HG03571 (cell line): ENCODE data around the gene ANKRD33B.
"Not testable (repeated sequence)": the region's sequence is repeated elsewhere in the genome, so short reads cannot be mapped to it uniquely, and the experiment has no call there.

Experiments
- ATAC-seq: cut with Tn5 transposase; IDR thresholded peaks from one replicate; pipeline ENCODE4 v1.9.1; 2021; ENCODE audit not compliant: unreplicated experiment

ANKRD33B gene

DNA sequence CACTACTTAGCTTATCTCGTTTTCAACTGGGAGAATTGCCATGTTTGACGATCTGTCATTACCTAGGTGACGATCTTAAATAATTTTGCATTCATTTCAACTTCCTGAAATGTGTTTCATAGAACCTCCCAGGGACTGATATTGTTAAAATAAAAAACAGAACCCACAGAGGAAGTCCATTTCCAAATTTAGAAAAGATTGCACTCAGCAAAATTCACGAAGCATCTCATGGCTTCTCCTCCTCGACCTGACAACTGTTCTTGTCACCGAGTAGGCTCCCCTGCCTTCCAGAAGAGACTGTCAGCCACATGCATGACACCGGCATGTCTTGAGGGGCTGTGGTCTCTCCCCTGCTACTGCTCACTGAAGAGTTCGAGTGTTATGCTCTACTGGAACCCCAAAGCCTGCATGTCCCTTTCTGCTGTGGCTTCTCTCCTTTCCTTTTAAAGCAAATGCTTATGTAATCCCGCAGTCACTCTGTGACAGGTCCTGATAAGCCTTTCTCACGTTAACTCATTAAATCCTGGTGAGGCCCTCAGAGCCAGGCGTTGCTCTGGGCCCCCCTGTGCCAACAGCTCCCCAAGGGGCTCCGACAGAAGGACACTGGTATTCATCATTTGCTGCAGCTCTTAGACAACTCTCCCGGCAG is 26.8 kb upstream of the ANKRD33B start:
- no peak for ATAC-seq

- no peak for ATAC-seq
Measured at GRCh38 chr5:10537624-10538023, 26.2 kb upstream of the ANKRD33B start.

DNA sequence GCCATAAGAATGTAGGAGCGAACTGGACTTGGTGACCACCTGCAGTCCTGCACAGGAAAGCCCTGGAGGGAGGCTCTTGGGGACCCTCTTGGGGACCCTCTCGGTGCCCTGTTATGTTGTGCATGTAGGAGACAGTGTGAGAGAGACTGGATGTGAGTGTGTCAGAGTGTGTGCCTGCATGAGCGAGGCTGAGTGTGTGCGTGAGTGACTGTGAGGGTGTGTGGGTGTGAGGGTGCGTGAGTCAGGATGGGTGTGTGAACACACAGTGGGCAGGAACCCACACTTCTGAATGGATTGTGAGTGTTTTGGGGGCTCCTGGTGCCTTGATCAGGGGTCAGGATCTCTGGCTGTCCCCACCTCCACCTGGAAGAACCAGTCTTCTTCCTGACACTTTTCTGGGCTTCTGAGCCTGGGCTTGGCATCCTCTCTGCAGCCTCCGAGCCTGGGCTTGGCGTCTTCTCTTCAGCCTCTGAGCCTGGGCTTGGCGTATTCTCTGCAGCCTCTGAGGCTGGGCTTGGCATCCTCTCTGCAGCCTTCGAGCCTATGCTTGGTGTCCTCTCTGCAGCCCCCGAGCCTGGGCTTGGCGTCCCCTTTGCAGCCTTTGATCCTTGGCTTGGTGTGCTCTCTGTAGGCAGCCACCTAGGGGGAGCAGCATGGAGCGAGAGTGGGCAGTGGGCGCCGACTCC is 25.6 kb upstream of the ANKRD33B start:
- no peak for ATAC-seq

DNA sequence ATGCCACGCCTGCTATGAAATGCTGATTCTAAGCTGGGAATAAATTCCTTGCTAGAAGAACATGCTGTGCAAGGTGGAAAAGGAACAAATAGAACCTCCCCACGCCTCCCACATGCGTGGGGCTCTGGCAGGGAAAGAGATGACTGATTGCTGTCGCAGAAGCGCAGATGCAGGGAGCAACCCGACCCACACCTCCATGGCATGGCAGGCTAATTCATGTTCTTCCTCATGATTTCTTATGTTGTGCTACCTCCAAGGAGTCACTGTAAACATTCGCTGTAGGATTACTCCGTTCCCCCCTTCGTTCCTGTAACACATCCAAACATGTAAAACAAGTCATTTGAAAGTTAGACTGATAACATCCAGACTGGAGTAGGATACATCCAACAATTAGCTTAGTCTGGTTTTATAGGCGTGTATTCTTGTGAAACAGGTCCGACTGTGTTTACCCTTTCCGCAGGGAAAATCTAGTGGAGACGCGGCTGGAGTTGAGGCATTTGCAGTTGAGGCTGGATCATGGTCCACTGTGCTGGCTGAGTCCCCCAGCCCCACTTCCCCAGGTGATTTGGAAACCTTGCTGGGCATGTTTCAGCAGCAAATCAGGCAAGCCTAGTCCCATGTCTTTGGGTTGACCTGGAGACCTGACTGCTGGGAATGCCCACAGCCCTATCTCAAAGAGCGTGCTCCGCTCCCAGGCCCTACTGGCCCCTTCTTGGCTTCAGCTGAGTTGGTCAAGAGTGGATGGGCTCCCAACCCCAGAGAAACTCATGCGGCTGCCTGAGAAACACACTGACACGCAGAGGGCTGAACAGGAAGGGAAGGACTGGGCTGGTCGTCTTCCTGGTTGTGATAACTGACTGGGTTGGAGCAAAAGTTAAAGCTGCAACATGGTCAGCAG is 24.8 kb upstream of the ANKRD33B start:
- ATAC-seq, result no peak

GRCh38 chr5:10539687-10539998 is 24.2 kb upstream of the ANKRD33B start:
- ATAC-seq, result no peak

GRCh38 chr5:10540036-10540544 is 23.8 kb upstream of the ANKRD33B start:
- no peak for ATAC-seq

DNA sequence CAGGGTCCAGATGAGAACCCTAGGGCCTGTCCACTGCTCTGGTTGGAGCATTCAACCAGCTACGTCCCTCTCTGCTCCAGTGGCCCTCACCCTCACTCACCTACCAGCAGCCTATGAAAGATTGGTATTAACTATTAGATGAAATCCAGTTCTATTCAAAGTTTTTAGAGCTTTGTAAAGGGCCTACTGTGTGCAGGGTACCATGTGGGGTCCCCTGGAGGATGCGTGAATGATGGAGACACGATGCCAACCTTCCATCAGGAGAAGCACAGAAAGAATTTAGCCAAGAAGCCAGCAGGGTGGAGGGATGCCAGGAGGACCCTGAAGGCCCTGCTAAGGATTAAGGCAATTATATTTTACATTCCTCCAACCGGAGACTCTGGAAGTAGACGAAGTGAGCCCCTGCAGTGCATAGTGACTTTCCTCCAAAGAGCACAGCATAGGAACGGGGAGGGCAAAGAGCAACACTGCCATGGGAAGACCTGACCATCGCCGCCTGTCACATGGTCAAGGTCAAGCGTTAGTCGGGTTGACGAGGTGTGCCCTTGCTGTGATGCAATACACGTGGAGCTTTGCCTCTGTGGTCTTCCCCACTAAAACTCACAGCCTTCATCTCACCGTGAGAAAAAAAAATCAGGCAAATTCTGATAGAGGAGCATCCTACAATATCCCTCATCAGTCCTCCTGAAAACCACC is 22.8 kb upstream of the ANKRD33B start:
- ATAC-seq, result no peak

- no peak for ATAC-seq
Measured at GRCh38 chr5:10542055-10542550, 21.8 kb upstream of the ANKRD33B start.

GRCh38 chr5:10543585-10544040 is 20.3 kb upstream of the ANKRD33B start:
- no peak for ATAC-seq

DNA sequence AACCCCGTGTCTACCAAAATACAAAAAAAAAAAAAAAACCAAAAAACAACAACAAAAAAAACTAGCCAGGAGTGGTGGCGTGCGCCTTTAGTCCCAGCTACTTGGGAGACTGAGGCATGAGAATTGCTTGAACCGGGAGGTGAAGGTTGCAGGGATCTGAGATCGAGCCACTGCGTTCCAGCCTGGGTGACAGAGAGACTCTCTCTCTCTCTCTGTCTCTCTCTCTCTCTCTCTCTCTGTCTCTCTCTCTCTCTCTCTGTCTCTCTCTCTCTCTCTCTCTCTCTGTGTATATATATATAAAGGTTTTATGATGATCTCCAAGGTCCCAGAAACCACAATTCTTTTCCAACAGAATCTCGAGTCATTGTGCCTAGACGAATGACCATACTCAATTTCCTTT is 18.8 kb upstream of the ANKRD33B start:
- no peak for ATAC-seq

- no peak for ATAC-seq
Measured at GRCh38 chr5:10546186-10546585, 17.7 kb upstream of the ANKRD33B start.

GRCh38 chr5:10548418-10549122 is 15.3 kb upstream of the ANKRD33B start:
- no peak for ATAC-seq

GRCh38 chr5:10549123-10549514 is 14.8 kb upstream of the ANKRD33B start:
- not testable (repeated sequence) for ATAC-seq

DNA sequence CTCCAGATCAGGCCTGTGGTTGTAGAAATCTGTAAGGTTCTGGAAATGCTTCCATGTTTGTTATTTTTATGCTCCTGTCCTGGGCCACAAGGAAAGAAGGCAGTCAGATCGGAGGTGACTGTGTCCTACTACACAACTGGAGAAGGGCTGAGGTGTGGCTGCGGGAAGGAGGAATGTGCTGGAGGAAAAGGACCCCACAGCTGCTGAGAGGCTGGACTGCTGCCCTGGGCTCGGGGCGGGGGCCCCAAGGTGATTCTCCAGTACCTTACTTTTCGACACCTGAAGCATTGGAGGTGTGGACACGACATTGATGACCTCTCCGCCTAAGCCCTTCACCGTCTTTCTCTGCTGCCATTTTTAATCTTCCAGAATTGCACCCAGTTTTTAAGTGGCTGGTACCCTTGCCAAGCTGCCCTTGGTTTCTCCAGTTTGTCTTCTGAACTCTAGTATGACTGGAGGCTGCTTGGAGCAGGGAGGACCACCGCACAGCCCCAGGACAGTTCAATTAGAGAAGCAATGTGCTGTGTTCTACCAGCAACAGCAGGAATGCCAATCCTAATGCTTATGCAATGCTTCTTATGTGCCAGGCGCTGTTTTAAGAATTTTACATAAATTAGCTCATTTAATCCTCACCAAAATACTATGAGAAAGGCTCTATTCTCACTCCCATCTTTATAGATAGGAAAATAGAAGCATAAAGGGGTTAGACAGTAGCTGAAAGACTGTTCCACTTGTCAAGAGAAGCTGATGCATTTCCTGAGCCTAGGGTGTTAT is 13.5 kb upstream of the ANKRD33B start:
- ATAC-seq, result no peak

DNA sequence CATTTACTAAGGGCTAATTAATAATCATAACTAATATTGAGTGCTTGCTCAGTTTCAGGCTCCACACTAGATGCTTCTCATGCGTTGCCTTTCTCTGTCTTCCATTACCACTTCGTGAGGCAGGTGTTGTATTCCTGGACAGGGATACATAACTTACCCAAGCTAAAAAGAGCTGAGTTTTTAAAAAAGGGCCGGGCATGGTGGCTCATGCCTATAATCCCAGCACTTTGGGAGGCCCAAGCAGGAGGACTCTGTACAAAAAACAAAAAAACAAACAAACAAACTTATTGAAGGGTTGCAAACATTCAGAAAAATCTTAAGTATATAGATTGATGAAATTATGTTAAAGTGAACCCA is 12.1 kb upstream of the ANKRD33B start:
- ATAC-seq, result no peak

GRCh38 chr5:10552183-10553143 is 11.4 kb upstream of the ANKRD33B start:
- ATAC-seq, result peak; percentile 79

DNA sequence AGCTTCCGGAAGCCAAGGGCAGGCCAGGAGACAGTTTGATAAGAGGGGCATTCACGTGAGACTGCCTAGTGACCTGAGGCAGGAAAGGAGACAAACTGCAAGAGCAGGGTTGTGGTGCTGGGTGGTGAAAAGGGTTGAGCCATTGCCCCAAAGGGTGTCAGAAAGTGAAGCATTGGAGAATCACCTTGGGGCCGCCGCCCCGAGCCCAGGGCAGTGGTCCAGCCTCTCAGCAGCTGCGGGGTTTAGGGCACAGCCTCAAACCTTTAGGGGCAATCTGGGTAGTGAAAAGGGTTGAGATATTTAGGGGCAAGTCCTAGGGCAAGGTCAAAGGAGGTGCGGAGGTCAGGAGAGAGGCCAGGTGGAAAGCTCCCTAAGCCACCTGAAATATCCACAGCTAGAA is 10.4 kb upstream of the ANKRD33B start:
- ATAC-seq, result no peak

DNA sequence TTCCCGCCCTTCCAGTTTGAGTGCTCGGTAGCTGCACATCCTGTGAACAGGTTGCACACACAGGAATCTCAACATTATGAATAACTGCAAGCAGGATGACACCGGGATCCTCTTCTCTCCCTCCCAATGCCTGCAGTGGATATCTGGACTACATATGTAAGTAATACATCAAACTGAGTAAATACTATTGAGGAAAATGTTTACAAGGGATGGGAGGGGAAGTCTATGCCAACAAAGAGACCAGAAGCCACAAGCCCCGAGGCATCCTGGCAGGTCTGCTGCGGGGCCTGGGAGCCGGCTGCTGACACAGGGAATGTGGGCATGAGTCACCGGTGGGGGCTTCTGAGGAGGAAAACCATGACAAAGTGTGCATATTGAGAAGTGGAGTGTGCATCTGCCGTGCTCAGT is 8.6 kb upstream of the ANKRD33B start:
- ATAC-seq, result no peak
